ENCODE measurements around the gene RABGAP1.
A peak's percentile ranks its signal among the peaks of the same experiment; 100 is the strongest.

Gene RABGAP1

GRCh38 chr9:123011380-123011779 is 70.6 kb downstream of the RABGAP1 start:
- DNase-seq: no peak

GRCh38 chr9:123011878-123012528 is 71.2 kb downstream of the RABGAP1 start:
- DNase-seq: no peak

- no peak for DNase-seq
These were observed 75.8 kb downstream of the RABGAP1 start for GRCh38 chr9:123016631-123017030.

- no peak for DNase-seq
These were observed 80.0 kb downstream of the RABGAP1 start for GRCh38 chr9:123020796-123021195.

GRCh38 chr9:123026425-123026824 is 85.6 kb downstream of the RABGAP1 start:
- DNase-seq: no peak

GRCh38 chr9:123027517-123027916 is 86.7 kb downstream of the RABGAP1 start:
- no peak for DNase-seq

GRCh38 chr9:123028136-123028535 is 87.3 kb downstream of the RABGAP1 start:
- no peak for DNase-seq

GRCh38 chr9:123028973-123029372 is 88.2 kb downstream of the RABGAP1 start:
- DNase-seq: no peak

GRCh38 chr9:123031963-123032362 is 91.1 kb downstream of the RABGAP1 start:
- no peak for DNase-seq

GRCh38 chr9:123033352-123033751 is 92.5 kb downstream of the RABGAP1 start, which contains the start of gene GPR21:
TSS of gene GPR21 (plus strand) at chr9:123033667. CDS start at chr9:123034567, 900 bp downstream.
- no peak for DNase-seq

- DNase-seq: no peak
These were observed 93.2 kb downstream of the RABGAP1 start for GRCh38 chr9:123033864-123034601.

GRCh38 chr9:123034881-123035510 is 94.2 kb downstream of the RABGAP1 start:
- no peak for DNase-seq

GRCh38 chr9:123035791-123036190 is 95.0 kb downstream of the RABGAP1 start:
- no peak for DNase-seq

GRCh38 chr9:123036893-123037545 is 96.2 kb downstream of the RABGAP1 start:
- DNase-seq: no peak

- DNase-seq: no peak
These were observed 98.9 kb downstream of the RABGAP1 start for GRCh38 chr9:123039617-123040219.

- DNase-seq: no peak
These were observed 100.0 kb downstream of the RABGAP1 start for GRCh38 chr9:123040801-123041200.

- no peak for DNase-seq
These were observed 100.7 kb downstream of the RABGAP1 start for GRCh38 chr9:123041489-123041888.

- no peak for DNase-seq
These were observed 102.5 kb downstream of the RABGAP1 start for GRCh38 chr9:123043081-123043939.

GRCh38 chr9:123044586-123044985 is 103.8 kb downstream of the RABGAP1 start:
- no peak for DNase-seq

GRCh38 chr9:123046406-123047195 is 105.8 kb downstream of the RABGAP1 start:
- DNase-seq: no peak

- peak; percentile 44 for DNase-seq
These were observed 107.9 kb downstream of the RABGAP1 start for GRCh38 chr9:123048748-123049147.
